Hematopoietic multipotent progenitor cell treated with erythropoietin and hydrocortisone succinate and interleukin-3 and kit ligand, for 8 days (in vitro differentiated cells): ENCODE measurements around the gene TPRG1L.
A peak's percentile ranks its signal among the peaks of the same experiment; 100 is the strongest.
"Not testable (repeated sequence)": the region's sequence is repeated elsewhere in the genome, so short reads cannot be mapped to it uniquely, and the experiment has no call there.

Source experiments
- DNase-seq: peaks from one replicate; pipeline ENCODE4 v3.0.0-alpha.2; 2015

Gene TPRG1L

GRCh38 chr1:3624200-3625136, at the start of gene TPRG1L:
Gene TPRG1L, plus strand, starts transcription at chr1:3625015. Its CDS starts 58 bp downstream, at chr1:3625073.
- DNase-seq, result peak; percentile 96

- not testable (repeated sequence) for DNase-seq
These were observed 49.3 kb upstream of the TPRG1L start for GRCh38 chr1:3575515-3575914.

- DNase-seq, result no peak
These were observed 48.8 kb upstream of the TPRG1L start for GRCh38 chr1:3575993-3576392.

GRCh38 chr1:3577300-3577699, 47.5 kb upstream of the TPRG1L start:
- DNase-seq, result no peak

GRCh38 chr1:3577711-3578432, 46.9 kb upstream of the TPRG1L start:
- no peak for DNase-seq

- no peak for DNase-seq
These were observed 46.4 kb upstream of the TPRG1L start for GRCh38 chr1:3578433-3578805.

GRCh38 chr1:3578906-3579305, 45.9 kb upstream of the TPRG1L start:
- DNase-seq, result no peak

- no peak for DNase-seq
These were observed 45.2 kb upstream of the TPRG1L start for GRCh38 chr1:3579626-3580025.

GRCh38 chr1:3580231-3580630, 44.6 kb upstream of the TPRG1L start:
- no peak for DNase-seq

GRCh38 chr1:3581296-3582036, 43.3 kb upstream of the TPRG1L start:
- DNase-seq, result no peak

GRCh38 chr1:3583751-3584150, 41.1 kb upstream of the TPRG1L start:
- not testable (repeated sequence) for DNase-seq

GRCh38 chr1:3584915-3585314, 39.9 kb upstream of the TPRG1L start:
- no peak for DNase-seq

GRCh38 chr1:3585353-3585868, 39.4 kb upstream of the TPRG1L start:
- DNase-seq, result not testable (repeated sequence)

- DNase-seq, result no peak
These were observed 38.8 kb upstream of the TPRG1L start for GRCh38 chr1:3585940-3586568.

- DNase-seq, result no peak
These were observed 37.6 kb upstream of the TPRG1L start for GRCh38 chr1:3586986-3587759.

GRCh38 chr1:3588395-3588794, 36.4 kb upstream of the TPRG1L start:
- no peak for DNase-seq

- no peak for DNase-seq
These were observed 34.6 kb upstream of the TPRG1L start for GRCh38 chr1:3590139-3590763.

- DNase-seq, result no peak
These were observed 33.6 kb upstream of the TPRG1L start for GRCh38 chr1:3590951-3591865.

- no peak for DNase-seq
These were observed 31.5 kb upstream of the TPRG1L start for GRCh38 chr1:3593334-3593733.

- DNase-seq, result no peak
These were observed 31.1 kb upstream of the TPRG1L start for GRCh38 chr1:3593745-3594144.
